HG03064 (cell line): ENCODE measurements around the gene ATP10B.

Experiments
- ATAC-seq: cut with Tn5 transposase; IDR thresholded peaks from one replicate; pipeline ENCODE4 v1.9.1; 2021; ENCODE audit warnings: low read depth; ENCODE audit not compliant: unreplicated experiment

ATP10B gene

DNA sequence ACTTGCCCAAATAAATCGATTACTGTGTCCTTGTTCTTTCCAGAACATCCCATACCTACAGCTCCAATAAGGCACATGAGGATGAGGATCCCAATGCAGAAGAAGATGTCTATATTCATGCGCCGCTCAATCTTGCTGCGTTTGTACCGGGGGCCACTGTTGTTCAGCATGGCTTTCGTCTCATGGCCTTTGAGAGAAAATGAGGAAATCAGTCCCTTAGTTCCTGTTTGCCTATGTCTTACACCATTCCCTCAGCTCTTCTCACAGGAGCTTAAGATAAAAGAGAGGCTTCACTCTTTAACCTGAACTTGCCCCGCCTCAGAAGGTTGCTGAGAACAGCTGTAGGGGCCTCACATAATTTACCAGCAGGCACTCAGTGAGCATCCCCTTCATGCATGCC is 211.6 kb downstream of the ATP10B start:
- no peak for ATAC-seq

DNA sequence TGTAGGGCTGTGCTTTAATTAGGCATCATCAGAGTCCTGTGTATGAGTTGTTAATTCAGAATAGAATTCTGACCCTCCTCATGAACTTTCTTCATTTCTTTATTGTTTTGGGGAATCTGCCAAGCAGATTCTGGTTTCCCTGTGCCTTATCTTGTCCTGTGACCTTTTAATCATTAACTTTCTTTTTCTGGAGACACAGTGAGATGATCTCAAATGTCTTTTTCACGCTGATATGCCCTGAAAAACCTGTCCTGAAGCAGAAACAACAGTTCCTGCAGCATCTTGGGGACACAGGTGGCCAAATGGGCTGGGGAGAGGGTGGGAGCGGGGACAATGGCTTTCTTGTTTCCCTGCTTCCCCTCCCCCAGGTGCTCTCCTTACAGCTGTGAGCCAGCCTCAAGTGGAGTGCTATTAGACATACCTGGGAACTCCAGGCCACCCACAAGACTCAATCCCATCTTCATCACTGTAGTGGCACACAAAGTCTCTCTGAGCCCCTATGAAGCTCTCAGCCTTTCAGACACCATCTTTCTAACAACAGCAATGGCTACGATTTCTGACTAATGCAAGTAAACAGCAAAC is 213.8 kb downstream of the ATP10B start:
- no peak for ATAC-seq

GRCh38 chr5:160637357-160638090 is 214.5 kb downstream of the ATP10B start:
- no peak for ATAC-seq

GRCh38 chr5:160635663-160636062 is 216.3 kb downstream of the ATP10B start:
- ATAC-seq = no peak

GRCh38 chr5:160635046-160635445 is 217.0 kb downstream of the ATP10B start:
- no peak for ATAC-seq

DNA sequence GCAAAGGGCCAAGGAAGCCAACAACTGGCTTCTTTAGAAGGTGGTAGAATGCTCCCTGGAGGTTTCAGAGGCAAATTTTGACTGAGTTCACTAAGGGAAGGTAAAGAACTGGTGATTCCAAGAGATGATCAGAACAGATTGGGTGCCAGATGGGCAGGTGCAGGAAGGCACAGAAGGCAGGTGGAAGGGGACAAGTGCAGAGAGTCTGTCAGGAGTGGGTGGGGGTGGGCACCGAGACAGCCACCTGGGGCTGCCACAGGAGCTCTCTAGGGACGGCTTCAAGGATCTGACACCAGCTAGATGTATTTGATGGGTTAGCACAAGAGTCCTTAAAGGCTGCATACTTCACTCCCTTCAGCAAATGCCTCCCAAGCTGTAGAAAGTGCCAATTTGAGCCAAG is 223.0 kb downstream of the ATP10B start:
- ATAC-seq = no peak

- no peak for ATAC-seq
Measured at GRCh38 chr5:160628619-160628968, 223.4 kb downstream of the ATP10B start.

GRCh38 chr5:160627921-160628618 is 223.9 kb downstream of the ATP10B start:
- no peak for ATAC-seq

- ATAC-seq = no peak
Measured at GRCh38 chr5:160626322-160626721, 225.7 kb downstream of the ATP10B start.

DNA sequence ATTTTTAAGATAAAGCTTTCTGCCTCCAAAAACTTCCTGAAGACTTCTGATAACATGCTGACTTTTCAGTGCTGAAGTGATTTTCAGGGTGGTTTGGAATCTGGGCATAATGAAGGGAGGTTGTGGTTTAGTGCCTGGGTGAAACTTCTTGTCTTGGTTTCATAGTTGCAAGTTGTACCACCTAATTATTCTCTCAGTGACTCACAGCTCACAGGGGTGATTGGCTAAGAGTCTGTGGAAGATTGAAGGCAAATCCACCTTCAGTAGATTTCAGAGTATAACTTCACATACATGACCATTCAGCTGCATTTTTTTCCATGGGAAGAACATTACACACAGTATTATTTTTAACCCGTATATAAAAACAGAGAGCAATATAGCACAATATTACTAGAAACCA is 230.5 kb downstream of the ATP10B start:
- ATAC-seq = no peak

DNA sequence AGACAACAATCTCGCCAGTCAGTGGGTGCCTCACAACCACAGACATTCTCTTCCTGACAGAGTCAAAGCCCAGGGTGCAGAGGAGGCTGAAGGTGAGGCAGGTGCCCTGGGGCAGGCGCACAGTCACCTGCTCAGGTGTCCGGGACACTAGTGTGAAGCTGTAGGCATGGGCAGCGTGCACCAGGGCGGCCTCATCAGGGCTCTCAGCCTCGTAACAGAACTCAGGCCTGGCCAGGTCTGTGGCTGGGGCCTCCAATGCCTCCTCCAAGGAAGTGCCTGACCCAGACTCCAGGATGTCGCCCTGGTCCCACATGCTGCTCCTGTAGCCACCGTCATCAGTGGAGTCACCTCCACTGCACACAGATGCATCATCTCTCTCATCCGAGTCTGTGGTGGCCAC is 231.6 kb downstream of the ATP10B start:
- ATAC-seq = no peak

- no peak for ATAC-seq
Measured at GRCh38 chr5:160619381-160619780, 232.6 kb downstream of the ATP10B start.

DNA sequence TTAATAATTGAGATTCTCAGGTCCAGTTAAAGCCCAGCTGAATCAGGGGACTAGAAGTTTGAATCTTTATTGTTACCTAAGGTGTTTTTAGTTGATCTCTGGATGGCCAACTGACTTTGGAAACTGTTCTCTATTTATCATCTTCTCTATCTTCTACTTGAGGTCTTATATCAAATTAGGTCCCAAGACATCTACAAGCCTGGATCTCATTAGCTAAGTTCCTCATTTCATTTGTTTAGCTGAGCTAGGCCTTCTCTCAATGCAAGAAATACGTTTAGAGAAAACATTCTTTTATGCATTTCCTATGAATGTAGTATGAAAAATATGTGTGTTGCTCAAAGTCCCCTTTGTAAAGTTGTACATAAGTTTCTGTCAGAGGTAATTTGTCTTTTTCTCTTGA is 233.7 kb downstream of the ATP10B start:
- no peak for ATAC-seq

GRCh38 chr5:160616712-160617497 is 235.1 kb downstream of the ATP10B start:
- no peak for ATAC-seq

- ATAC-seq = no peak
Measured at GRCh38 chr5:160614136-160614535, 237.9 kb downstream of the ATP10B start.

DNA sequence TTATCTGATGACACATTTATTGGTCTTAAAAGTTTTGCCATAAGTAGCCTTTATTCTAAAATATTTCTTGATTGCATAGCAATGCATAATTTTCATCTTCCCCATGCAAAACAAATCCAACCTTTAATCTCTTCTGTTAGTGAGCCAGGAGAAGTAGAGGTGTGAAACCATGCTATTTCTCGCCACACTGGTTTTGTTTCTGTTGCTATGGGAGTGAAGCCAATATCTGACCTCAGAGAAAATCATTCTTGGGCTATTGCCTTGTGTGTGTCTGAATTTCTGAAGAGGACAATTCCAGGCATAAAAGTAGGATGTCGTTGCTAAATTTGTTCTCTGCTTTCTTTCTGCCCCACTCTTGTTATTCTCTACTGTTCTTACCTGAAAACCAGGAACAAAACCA is 246.7 kb downstream of the ATP10B start:
- no peak for ATAC-seq

GRCh38 chr5:160604484-160604883 is 247.5 kb downstream of the ATP10B start:
- ATAC-seq = no peak

GRCh38 chr5:160602744-160603143 is 249.3 kb downstream of the ATP10B start:
- no peak for ATAC-seq

GRCh38 chr5:160601046-160601445 is 251.0 kb downstream of the ATP10B start:
- ATAC-seq = no peak

GRCh38 chr5:160573318-160573717 is 278.7 kb downstream of the ATP10B start:
- ATAC-seq = no peak

DNA sequence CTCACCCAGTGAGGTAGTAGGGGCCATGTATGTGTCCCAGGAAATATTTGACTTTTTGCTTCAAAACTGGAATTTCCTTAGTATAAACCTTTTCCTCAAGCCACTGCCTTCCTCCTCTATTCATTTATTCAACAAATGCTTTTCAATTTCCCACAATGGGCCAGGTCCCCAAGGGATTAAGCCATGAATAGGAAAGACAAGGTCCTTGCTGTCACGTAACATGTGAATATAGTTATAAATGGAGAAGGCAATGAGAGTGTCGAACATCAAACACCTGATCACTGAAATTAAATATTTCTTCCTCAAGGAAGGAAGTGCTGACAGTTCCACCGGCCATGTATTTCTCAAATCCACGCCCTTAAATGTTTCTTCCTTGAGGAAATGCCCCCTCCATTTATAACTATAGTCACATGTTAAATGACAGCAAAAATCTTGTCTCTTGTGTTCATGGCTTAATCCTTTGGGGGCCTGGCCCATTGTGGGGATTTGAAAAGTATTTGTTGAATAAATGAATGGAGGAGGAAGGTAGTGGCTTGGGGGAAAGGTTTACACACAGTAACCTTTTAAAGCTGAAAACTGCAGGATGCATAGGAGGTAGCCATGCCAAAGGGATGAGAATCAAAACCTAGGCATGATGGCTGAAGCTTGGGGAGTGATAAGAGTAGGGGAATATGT is 284.8 kb downstream of the ATP10B start:
- ATAC-seq = no peak
